DMS 273 (cell line): ENCODE measurements around the gene PQBP1.
A peak's percentile ranks its signal among the peaks of the same experiment; 100 is the strongest.

Experiments
- DNase-seq: peaks from one replicate; lab custom pipeline; 2025; ENCODE audit not compliant: unreplicated experiment; lab: John Stamatoyannopoulos, UW

The PQBP1 gene

DNA sequence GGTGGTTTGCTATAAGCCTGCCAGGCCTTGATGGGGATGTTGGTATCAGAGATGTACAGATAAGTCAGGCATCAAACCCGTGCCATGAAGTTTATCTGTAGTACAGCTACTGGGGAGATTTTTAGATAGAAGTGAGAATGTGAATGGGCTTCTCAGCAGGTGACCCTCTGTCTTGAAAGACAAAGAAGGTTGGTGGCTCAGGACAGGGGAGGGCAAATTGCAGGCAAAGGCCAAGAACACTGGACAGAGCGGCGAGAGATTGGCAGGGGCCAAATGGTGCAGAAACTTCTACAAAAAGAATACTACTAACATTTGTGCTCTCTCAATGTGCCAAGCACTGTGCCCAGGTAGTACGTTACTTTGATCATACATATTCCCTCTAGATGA lies 23.0 kb downstream of the PQBP1 start:
- no peak for DNase-seq

DNA sequence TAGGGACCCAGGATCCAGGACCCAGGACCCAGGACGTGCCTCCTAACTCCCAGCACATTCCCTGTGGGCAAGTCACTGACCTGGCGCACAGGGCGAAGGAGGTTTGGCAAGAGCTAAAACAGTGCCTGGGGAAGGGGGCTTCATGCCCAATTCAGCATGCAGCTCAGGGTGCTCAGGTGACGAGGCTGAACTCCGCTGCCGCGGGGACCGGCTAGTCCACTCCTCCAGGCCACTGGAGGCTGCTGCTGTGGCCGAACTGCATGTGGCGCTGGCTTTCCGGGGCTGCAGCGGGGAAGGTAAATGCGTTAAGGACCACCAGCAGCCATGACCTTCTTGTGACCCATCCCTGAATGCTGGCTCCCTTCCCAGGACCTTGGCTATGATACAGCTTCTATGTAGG lies 26.0 kb downstream of the PQBP1 start:
- DNase-seq = no peak

DNA sequence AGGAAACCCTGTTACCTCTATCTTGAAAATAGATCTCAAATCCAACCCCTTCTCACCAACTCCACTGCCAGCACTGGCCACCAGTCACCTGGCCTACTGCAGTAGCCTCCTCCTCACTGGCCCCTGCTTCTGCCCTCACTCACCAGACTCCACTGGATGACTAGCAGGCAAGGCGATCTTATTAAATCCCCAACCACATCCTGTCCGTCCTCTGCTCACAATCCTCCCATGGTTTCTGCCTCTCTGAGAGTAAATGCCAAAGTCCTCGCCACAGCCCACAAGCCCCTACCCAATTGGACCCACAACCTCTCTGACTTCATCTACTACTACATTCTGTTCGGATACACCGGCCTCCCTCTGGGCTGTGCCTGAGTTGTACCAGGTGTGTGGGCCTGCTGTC lies 26.5 kb downstream of the PQBP1 start:
- no peak for DNase-seq

DNA sequence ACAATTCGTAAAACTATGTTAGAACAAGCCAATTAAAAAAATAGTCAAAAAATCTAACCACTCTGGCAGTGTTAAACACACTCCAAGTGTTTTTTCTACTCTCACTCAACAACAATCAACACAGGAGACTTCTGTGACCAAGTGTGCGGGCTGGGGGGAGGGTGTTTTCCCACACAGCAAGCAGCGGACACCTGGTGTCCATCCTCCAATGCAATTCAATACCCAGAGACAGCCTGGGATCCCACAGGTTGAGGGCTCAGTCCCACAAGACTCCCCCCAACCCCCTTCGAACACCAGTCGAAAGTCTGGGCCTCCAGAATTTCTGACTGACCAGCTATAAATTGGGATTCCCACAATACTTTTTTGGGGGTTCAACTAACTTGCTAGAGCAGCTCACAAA lies 29.4 kb downstream of the PQBP1 start:
- DNase-seq = no peak

DNA sequence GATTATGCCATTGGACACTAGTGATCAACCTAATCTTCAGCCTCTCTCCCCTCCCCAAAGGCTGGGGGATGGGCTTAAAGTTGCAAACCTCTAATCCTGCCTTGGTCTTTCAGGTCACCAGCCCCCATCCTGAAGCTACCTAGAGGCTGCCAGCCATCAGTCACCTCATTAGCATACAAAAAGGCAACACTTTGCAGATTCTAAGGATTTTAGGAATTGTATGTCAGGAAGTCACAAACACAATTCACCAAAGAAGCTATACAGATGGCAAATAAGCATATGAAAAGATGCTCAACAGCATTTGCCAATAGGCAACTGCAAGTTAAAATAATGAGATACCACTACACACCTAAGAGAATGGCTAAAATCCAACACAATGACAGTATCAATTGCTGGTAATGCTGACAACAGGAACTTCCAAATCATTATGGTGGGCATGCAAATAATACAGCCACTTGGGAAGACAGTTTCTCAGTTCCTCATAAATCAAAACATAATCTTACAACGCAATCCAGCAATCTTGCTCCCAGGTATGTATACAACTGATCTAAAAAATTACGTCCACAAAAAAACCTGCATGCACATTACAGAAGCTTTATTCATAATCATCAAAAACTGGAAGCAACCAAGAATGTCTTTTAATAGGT lies 30.1 kb downstream of the PQBP1 start:
- DNase-seq = no peak

DNA sequence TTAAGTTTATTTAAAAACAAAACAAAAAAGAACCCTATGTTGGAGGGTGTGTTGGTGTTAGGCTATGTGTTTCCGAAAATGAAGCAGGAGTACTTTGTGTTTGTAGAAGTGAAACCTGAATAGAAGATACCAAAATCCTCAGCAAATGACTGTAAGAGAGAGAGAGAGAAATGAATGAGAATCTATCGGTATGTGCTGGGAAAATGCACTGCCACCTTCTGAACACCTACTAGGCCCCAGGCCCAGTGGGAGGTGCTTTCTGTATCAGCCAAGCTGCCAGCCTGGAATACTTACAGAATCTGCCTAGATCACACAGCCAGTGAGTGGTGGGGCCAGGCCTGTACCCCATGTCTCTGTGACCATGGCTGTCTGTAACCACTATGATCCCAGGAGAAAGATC lies 36.0 kb downstream of the PQBP1 start:
- no peak for DNase-seq

DNA sequence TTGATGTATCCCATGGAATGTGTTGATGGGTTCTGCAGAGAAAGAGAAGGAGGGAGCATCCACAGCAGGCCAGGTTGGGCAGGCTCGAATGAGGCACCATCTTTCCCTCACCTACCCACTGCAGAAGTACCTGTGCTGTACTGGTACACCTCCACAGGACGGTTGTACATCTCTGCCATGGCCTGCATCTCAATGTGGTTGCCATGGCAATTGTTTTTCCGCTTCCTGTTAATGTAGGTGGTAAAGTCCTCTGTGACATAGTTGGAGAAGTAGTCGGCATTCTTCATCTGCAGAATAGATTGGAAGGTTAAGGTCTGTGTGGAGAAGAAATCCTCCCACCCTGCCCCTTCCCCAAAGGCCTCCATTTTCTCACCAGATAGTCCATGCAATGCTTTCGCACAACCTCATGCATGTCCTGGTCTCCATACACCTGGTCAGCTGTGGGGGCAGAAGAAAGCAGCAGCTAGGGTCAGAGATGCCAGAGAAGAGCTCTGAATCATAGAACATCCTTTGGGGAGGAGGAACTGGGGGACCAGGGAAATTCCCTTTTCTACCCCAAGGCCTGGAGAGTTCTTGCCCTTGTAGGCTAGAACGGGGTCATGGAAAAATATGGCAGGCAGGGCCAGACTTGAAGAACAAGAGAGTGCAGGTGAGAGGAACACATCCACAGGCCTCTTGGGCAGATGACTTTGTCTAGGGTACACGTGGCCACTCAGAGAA lies 37.0 kb downstream of the PQBP1 start:
- DNase-seq = no peak

DNA sequence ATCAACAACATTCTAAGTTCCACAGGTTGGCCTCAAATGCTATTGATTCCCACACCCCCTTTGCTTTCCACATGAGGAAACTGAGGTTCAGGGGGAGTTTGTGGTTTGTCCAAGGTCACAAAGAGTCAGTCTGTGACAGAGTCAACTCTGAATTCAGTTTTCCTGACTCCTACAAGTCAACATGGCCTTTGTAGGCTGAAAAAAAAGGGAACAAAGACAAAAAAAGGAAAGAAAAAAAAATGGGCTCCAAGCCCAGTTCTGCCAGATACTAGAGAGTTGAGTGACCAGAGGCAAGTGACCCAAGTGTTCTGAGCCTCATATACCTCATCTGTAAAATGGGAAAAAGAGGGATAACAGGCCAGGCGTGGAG lies 37.6 kb downstream of the PQBP1 start:
- no peak for DNase-seq

DNA sequence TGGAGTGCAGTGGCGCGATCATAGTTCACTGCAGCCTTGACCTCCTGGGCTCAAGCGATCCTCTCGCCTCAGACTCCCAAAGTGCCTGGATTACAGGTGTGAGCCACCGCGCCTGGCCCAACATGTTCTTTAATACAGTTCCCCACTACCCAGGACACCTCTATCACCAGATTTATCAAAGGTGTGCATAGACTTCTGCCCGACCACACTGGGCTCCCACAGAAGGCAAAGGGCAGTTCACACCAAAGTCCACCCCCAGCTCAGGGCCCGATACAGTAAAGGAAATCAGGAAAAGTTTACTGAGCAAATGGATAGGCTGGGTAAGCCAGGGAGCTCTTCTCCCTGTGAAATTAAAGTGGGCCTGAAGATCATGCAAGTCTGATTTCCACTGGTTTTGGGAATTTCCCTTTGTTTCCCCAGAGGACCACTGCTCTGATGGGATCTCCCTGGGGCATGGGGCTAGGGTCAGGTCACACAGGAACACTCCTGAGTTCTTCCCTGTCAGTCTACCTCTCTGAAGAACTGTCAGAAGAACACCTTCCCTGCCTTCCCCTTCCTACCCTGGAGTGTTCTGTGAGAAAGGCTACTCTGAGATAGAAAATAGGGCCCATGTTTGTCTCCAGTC lies 38.8 kb downstream of the PQBP1 start:
- DNase-seq = no peak

DNA sequence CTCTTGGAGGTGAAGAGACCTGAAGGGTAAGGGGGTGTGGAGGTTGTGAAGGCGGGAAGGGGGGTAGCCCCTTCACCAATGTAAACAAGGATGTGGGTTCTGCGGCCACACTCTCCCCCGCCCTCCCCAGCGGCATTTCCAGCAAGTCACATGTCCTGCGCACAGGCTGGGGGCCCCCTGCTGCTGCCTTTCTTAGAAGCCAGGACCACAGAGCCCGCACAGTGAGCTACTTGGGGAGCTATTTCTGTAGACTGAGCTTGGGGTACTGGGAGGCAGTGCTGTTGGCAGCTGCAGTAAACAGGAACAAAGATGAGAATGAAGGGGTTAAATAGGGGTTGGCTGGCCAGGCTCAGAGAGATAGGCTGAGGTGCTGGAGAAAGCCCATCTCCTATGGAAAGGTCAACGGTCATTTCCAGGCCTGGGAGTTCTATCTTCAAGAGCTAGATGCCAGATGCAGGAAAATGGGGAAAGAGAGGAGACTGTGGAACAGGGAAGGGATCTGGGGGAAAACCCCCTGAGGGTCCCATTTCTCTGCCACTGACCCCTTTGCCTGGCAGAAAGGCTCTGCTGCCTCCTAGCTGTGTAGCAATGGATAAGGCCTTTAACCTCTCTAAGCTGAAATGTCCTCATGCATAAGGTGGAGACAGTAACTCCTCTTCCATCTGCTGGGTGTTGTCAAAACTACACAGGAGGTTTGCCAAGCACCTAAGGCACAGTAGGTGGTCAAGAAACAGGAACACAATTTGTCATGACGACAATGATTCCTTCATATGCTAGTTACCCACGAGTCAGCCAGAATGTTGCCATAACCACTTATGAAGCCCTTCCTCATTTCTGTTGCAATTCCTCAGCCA lies 39.6 kb downstream of the PQBP1 start:
- DNase-seq = no peak

DNA sequence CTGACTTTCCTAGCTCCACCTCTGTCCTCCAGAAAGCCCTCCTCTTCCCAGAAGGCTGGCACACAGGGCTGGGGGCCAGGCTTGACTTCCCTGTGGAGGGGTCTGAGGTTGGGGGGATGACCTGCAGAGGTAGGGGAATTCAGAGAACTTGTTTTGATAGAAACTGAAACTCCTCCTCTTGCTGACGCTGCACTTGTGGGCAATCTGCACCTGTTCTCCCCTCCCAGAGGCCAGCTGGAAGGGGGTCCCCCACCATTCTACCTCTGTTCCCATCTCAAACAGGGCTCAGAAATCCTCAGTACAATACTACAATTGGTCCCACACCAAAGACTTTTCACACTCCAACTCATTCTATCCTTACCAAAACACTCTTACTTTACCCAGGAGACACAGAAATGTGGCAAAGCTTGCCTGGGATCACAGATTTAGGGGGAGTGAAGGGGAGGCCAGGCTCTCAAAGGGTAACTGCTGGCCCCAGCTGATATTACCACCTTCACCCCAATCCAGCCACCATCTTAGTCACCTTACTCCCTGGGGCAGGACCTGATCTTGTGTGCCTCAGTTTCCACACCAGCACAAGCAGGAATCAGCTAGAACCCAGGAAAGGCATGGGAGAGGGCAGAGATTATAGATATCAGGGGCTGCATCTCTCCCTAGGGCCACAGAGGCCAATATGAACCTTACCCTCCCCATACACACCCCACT lies 41.1 kb downstream of the PQBP1 start:
- no peak for DNase-seq

DNA sequence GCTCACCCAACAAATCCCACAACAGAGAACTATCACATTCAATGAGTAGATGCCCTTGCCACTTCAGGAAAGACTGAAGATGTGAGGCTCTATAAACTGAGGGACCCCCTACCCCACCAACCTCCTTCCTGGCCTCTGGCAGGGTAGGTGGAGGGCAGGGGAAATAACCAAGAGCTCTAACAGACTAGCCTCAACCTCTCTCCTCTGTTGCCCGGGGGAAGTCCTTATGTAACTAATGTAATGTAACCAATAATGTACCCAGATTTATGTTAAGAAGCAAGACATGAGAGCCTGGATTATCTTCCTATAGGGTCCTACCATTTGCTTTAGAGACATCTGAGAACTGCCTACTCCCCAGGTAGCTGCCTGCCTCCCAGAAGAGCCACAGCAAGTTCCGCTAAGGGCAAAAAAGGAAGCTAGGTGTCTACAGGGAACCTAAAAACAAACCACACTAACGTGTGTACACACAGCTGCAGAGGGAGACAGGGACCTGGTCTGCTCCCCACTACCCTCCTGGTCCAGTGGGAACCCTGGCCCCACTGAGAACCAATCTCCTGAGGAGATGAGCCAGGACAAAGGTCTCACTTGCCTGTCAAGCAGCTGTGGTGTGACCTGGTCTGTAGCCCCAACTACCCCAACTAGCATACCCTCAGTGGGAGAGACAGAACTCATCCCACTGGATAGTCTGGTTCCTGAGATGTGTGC lies 41.9 kb downstream of the PQBP1 start:
- DNase-seq = no peak

DNA sequence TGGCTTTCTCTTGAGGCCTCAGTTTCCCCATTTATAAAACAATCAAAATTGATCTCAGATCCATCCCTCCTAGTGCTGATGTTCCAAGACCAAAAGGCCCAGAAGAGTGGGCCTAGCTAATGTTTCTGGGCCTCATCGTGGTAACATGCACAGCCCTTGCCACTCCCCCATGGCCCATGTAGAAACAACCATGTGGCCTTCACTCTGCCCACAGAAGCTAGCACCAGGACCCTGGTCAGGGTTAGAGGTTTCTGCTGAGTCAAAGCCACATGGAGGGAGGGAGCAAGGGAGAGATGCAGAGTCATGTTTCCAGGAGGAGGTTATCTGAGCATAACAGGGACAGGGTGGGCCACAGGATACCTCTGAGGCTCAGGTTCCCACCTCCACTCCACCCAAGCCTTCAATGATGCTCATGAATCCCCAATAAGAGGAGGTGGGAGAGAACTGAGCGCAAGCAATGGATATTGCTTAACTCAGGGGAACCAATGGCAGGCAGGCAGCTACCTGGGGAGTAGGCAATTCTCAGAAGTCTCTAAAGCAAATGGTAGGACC lies 42.8 kb downstream of the PQBP1 start:
- no peak for DNase-seq

DNA sequence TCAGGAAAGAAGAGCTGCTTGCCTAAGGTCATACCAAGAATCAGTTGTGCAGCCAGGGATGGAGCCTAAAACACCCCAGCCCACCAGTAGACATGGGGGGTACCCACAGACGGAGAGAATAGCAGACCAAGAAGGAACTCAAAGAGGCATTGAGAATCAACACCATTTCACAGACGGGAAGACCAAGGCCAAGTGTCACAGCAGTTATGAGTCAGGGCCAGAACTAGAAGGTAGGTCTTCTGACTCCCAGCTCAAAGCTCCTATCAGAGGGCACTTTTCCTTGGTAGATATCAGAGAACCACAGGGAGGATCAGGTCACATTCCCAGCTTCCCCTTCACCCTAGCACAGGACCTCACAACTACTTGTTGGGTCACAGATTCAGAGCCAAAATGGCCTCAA lies 45.2 kb downstream of the PQBP1 start:
- no peak for DNase-seq

DNA sequence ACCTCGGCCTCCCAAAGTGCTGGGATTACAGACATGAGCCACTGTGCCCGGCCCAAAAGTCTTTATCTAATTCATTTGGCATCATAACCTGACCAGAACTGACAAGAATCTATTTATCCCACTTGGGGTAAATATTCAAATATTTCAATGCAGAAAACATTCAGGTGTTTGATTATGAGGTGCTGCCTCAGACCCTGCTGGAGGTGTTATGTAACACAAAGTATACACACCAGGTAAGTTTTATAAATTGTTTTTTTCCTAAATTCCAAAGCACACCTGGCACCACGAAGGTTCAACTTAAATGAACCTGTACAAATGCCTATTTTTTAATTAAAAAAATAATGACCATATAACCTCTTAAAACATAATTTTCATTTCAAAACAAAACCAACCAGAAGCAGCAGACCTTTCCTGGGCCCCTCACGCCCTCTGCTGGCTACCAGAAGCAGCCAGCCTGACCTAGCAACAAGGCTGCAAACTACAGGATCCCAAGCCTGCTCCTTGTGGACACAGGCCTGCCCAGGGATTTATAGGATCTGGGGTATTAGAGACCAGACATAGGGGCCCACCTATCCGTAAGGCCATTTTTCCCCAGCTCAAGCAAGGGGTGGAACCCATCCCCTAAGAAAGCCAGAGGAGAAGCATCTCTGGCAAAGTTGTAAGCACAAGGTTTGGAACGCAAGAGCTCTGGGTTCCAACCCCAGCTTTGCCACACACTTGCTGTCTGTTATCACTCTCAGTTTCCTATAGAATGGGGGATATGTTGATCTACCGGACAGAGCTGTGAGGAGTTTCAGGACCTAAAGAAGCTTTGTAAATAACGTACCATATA lies 48.0 kb downstream of the PQBP1 start:
- peak; percentile 73 for DNase-seq

DNA sequence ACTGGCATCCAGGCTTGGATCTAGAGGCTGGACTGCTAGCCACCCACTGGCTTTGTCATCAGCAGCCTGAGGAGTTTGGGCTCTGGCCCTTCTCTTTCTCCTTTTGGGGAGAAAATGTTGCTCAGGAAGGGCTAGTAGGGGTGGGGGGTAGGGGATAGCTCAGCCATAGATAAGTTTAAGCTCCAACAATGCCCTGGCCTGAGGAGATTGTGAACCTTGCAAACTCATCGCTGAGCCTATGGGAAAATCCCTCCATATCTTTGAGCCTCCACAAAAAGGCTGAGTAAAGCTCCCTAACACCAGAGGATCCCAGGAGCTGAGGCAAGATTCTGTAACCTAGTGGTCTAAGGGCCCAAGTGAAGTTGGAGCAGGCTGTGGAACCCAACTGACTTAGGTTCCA lies 50.9 kb downstream of the PQBP1 start:
- DNase-seq = no peak
